BJ (cell line): ENCODE measurements around the gene SPTBN4. TPM values are rescaled to one million over a fixed set of nuclear protein-coding genes. Genes with fewer than 3 reads are reported as not detected.

ENCODE experiments used
- CTCF ChIA-PET: fragments of 350-600 bp; formaldehyde crosslinking; extraction: SDS; loops from one replicate; lab custom pipeline; 2021; ENCODE audit warnings: antibody characterized with exemption, inconsistent platforms; lab: Yijun Ruan, JAX
- POLR2A ChIA-PET: fragments of 300-600 bp; sonication (Branson Sonifier 250); formaldehyde crosslinking; extraction: SDS; loops from one replicate; lab custom pipeline; 2021; ENCODE audit warnings: antibody characterized with exemption; lab: Charles Lee
- DNase-seq: peaks from one replicate; pipeline ENCODE4 v3.0.0-alpha.2; 2011; ENCODE audit warnings: low read depth
- H3K27me3 ChIP-seq: 2 replicates; pipeline ENCODE4 v1.6.0; 2011; ENCODE audit warnings: low read length; ENCODE audit not compliant: control insufficient read depth, insufficient read depth
- H3K36me3 ChIP-seq: 2 replicates; pipeline ENCODE4 v1.5.1; 2011; ENCODE audit warnings: low read length; ENCODE audit not compliant: control insufficient read depth, insufficient read depth
- H3K4me3 ChIP-seq: 2 replicates; pipeline ENCODE4 v1.5.1; 2011; ENCODE audit warnings: low read depth, mild to moderate bottlenecking, control low read depth, low read length
- polyA plus RNA-seq: library from polyadenylated mRNA; depleted of rRNA; stranded (reverse); fragments of >200 nt; gene quantifications from 2 replicates; pipeline ENCODE4 v1.2.3, GENCODE V29; 2011
- TF ChIP-seq, protein P1 (sequence below): IDR thresholded peaks from 2 replicates; pipeline ENCODE4 v1.5.1; 2011; ENCODE audit warnings: low read depth, mild to moderate bottlenecking, control low read depth, inconsistent platforms, low read length, moderate library complexity; ENCODE audit not compliant: insufficient read depth

The SPTBN4 gene
- polyA plus RNA-seq, 1 experiment, result 0.93 TPM

GRCh38 chr19:40465557-40466218 is 1.1 kb upstream of the SPTBN4 start, which contains the start of gene BLVRB:
TSS of gene BLVRB (minus strand) at chr19:40465745. CDS start at chr19:40465688, 57 bp downstream.
- CTCF ChIA-PET, result interaction anchor here (0.7 to 6.2 kb wide), 13 partner anchors 11 to 234 kb away, joined by 3 to 50 read pairs (median 5); partner anchors contain the start of gene LTBP4
- POLR2A ChIA-PET, result interaction anchor here (0.6 to 2.8 kb wide), 3 partner anchors 23 to 898 kb away, joined by 4 to 16 read pairs (median 4); partner anchors contain the start of gene B9D2
- Histone ChIP-seq H3K36me3 (no peaks in the 10 kb centered on the region), H3K27me3 (no peaks in the 10 kb centered on the region), H3K4me3 (peak within 1 kb of the TSS; percentile 64)
- DNase-seq, result peak; percentile 97
- TF ChIP-seq, protein P1, sequence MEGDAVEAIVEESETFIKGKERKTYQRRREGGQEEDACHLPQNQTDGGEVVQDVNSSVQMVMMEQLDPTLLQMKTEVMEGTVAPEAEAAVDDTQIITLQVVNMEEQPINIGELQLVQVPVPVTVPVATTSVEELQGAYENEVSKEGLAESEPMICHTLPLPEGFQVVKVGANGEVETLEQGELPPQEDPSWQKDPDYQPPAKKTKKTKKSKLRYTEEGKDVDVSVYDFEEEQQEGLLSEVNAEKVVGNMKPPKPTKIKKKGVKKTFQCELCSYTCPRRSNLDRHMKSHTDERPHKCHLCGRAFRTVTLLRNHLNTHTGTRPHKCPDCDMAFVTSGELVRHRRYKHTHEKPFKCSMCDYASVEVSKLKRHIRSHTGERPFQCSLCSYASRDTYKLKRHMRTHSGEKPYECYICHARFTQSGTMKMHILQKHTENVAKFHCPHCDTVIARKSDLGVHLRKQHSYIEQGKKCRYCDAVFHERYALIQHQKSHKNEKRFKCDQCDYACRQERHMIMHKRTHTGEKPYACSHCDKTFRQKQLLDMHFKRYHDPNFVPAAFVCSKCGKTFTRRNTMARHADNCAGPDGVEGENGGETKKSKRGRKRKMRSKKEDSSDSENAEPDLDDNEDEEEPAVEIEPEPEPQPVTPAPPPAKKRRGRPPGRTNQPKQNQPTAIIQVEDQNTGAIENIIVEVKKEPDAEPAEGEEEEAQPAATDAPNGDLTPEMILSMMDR, result no peak

GRCh38 chr19:40466219-40466984 is 399 bp upstream of the SPTBN4 start:
- POLR2A ChIA-PET, result interaction anchor here (1.0 to 2.8 kb wide), 2 partner anchors 23 to 46 kb away, joined by 4 to 16 read pairs; no protein-coding TSS in a partner anchor
- H3K36me3 ChIP-seq, result no peaks in the 10 kb centered on the region
- TF ChIP-seq, protein P1, result no peak
- H3K27me3 ChIP-seq, result no peaks in the 10 kb centered on the region
- DNase-seq, result no peak
- CTCF ChIA-PET, result interaction anchor here (0.7 to 6.2 kb wide), 9 partner anchors 10 to 234 kb away, joined by 3 to 50 read pairs (median 10); partner anchors contain the start of gene LTBP4
- H3K4me3 ChIP-seq, result peak overlapping the region; percentile 36

DNA sequence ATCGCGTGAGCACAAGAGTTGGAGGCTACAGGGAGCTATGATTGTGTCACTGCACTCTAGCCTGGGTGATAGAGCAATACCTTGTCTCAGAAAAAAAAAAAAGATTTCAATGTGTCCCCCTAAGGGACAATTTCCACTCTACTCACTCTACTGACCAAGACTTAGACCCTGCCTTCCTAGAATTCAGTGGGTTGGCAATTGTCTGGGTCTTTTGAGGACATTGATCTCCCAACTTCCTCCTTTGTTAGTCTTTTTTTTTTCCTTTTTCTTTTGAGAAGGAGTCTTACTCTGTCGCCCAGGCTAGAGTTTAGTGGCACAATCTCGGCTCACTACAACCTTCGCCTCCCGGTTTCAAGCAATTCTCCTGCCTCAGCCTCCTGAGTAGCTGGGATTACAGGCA is 2.2 kb downstream of the SPTBN4 start:
- DNase-seq, result no peak
- TF ChIP-seq, protein P1, result no peak
- no peaks in the 10 kb centered on the region for H3K27me3 ChIP-seq
- no peak overlapping the region for H3K4me3 ChIP-seq
- CTCF ChIA-PET, result interaction anchor here (1.2 kb wide), 1 partner anchor 54 kb away, joined by 3 read pairs; no protein-coding TSS in a partner anchor
- POLR2A ChIA-PET, result no interaction called here
- H3K36me3 ChIP-seq, result no peaks in the 10 kb centered on the region

- ChIA-PET POLR2A (no interaction called here), CTCF (no interaction called here)
- Histone ChIP-seq H3K4me3 (no peak overlapping the region), H3K27me3 (no peaks in the 10 kb centered on the region), H3K36me3 (no peaks in the 10 kb centered on the region)
- no peak for DNase-seq
- TF ChIP-seq, protein P1, result no peak
Measured at GRCh38 chr19:40471111-40471510, 4.3 kb downstream of the SPTBN4 start.

- ChIA-PET CTCF (no interaction called here), POLR2A (no interaction called here)
- no peaks in the 10 kb centered on the region for H3K27me3 ChIP-seq
- no peak overlapping the region for H3K4me3 ChIP-seq
- no peaks in the 10 kb centered on the region for H3K36me3 ChIP-seq
- TF ChIP-seq, protein P1, result no peak
- no peak for DNase-seq
Measured at GRCh38 chr19:40472516-40472915, 5.7 kb downstream of the SPTBN4 start.
